Tibial nerve (tissue), 4 donors: ENCODE measurements around the gene CFAP54.

Experiments
- CTCF ChIP-seq, 5 experiments: fragments of 200-600 bp in 3 of 5; fragments of 450-650 bp in 2 of 5; sonication (generic) in 3 of 5; IDR thresholded peaks; one replicate each; pipeline ENCODE4 v1.5.1; 2016 to 2019; ENCODE audit warnings: antibody characterized with exemption in 5 of 5, mild to moderate bottlenecking in 3 of 5, moderate library complexity in 2 of 5
- EP300 ChIP-seq, 2 donors: sonication (generic); formaldehyde crosslinking; IDR thresholded peaks; one replicate each; pipeline ENCODE4 v1.6.1; 2017; ENCODE audit warnings: antibody characterized with exemption in 2 of 2, mild to moderate bottlenecking in 1 of 2
- POLR2A ChIP-seq, 2 donors: fragments of 450-650 bp; IDR thresholded peaks; one replicate each; pipeline ENCODE4 v1.6.1; 2017; ENCODE audit warnings: antibody characterized with exemption in 2 of 2, mild to moderate bottlenecking in 2 of 2, moderate library complexity in 2 of 2

GRCh38 chr12:96822641-96823040 is 333.3 kb downstream of the CFAP54 start:
- TF ChIP-seq CTCF (IDR thresholded peaks at IDR 0.05) (no peak), EP300 (IDR thresholded peaks at IDR 0.05) (no peak), POLR2A (IDR thresholded peaks at IDR 0.05) (no peak)
